GM10266 (cell line): ENCODE measurements around the gene CAMK2G.
A peak's percentile ranks its signal among the peaks of the same experiment; 100 is the strongest.

Experiments
- DNase-seq: peaks from one replicate; pipeline ENCODE4 v3.0.0; 2012; ENCODE audit errors: extremely low spot score
- TF ChIP-seq, protein P1 (sequence below): IDR thresholded peaks from 2 replicates; pipeline ENCODE4 v1.5.1; 2012; ENCODE audit warnings: mild to moderate bottlenecking, low read depth; ENCODE audit not compliant: control insufficient read depth, insufficient read depth; ENCODE audit errors: missing control alignments

The CAMK2G gene

DNA sequence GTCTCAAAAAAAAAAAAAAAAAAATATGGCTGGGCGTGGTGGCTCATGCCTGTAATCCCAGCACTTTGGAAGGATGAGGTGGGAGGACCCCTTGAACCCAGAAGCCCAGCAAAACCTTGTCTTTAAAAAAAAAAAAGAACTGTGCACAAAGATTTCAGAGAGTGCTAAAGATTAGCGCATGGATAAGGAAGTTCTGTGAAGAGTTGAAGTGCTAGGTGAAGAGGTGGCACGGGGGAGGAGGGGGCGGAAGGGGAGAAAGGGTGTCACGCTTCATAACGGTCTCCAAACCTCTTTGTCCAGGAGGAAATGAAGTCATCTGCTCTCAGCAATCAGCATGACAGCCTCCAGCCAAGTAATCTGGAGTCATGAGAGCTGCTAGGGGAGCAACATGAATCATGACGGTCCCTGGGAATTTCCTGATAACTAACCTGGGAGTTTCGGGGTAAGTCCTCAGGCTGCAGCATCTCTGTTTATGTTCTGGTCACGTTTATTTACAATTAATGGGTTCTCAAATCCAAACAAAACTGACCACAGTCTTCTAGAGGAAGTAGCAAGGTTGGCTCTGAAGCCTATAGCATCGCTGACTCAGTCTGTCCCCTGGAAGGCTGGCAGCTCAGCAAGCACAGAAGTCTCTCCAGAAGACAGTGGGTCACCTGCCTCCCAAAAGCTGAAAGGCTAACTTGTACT lies 34.6 kb upstream of the CAMK2G start:
- TF ChIP-seq, protein P1, sequence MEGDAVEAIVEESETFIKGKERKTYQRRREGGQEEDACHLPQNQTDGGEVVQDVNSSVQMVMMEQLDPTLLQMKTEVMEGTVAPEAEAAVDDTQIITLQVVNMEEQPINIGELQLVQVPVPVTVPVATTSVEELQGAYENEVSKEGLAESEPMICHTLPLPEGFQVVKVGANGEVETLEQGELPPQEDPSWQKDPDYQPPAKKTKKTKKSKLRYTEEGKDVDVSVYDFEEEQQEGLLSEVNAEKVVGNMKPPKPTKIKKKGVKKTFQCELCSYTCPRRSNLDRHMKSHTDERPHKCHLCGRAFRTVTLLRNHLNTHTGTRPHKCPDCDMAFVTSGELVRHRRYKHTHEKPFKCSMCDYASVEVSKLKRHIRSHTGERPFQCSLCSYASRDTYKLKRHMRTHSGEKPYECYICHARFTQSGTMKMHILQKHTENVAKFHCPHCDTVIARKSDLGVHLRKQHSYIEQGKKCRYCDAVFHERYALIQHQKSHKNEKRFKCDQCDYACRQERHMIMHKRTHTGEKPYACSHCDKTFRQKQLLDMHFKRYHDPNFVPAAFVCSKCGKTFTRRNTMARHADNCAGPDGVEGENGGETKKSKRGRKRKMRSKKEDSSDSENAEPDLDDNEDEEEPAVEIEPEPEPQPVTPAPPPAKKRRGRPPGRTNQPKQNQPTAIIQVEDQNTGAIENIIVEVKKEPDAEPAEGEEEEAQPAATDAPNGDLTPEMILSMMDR, result no peak
- DNase-seq, result peak; percentile 74

DNA sequence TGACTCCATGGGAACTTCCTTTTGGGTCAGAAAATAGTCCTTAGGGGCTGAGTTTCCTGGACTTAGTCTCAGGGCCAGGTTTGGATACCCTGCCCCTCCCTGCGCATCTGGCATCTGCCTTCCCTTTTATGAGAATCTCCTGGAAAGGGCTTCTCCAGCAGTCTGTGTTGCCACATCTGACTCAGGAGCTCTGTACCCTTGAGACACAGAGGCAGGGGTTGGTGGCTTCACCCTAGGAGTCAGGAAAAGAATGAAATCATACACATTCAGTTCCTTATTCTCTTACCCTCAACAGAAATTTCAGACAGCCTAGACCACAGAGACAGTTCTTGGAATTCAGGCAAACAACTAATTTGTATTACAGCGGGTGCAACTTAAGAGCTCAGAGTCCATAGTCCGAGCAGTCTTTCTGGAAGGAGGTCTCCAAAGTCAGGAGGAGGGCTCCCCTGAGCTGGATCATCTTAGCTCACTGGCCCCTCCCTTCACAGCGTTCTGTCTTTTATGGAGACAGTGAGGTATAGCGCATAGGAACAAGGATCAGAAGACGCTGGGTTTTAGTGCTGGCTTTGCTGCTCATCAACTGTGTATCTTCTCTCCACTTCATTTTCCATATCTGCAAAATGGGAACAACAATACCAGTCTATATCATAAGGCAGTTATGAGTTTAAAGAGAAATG lies 33.6 kb upstream of the CAMK2G start:
- TF ChIP-seq, protein P1, result no peak
- no peak for DNase-seq

DNA sequence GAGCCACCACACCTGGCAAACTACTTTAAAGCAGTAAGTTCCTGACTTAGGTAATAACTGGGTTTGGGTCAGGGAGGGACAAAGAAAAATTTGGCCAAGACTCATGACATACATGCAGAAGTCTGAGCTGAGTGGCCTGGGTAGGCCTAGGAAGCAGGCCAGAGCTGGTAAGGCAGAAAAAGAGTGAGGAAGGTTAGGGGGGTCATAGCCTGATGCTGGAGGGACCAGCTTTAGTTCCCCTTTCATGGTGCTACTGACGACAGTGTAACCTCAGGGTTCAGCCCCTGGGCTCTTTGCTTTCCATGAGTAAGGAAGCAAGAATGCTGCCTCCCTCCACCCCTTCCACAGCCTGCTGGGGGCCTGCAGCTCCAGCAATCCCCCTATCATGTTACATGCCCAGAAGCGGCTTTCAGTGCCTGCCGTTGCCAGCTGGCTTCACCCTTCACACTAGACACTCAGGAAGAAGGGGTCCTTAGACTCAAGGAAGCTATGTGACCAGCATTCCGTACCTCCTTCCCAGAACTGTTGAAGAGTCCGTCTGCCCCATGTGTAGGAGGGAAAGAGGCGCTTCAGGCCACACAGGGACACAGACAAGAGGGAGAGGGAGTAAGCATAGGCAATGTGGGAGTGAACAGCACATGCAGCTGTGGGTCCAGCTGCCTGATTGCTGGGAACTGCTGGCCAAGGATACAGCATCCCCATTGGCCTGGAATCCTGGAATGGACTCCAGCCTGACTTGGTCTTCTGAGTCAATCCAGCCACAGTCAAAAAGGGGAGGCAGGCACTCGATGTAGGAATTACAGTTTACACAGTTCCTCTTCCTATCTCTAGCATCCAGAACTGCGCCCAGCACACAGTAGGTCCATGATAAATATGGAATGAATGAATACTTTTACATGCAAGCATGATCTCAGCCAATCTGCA lies 32.4 kb upstream of the CAMK2G start:
- DNase-seq, result no peak
- TF ChIP-seq, protein P1, result no peak

DNA sequence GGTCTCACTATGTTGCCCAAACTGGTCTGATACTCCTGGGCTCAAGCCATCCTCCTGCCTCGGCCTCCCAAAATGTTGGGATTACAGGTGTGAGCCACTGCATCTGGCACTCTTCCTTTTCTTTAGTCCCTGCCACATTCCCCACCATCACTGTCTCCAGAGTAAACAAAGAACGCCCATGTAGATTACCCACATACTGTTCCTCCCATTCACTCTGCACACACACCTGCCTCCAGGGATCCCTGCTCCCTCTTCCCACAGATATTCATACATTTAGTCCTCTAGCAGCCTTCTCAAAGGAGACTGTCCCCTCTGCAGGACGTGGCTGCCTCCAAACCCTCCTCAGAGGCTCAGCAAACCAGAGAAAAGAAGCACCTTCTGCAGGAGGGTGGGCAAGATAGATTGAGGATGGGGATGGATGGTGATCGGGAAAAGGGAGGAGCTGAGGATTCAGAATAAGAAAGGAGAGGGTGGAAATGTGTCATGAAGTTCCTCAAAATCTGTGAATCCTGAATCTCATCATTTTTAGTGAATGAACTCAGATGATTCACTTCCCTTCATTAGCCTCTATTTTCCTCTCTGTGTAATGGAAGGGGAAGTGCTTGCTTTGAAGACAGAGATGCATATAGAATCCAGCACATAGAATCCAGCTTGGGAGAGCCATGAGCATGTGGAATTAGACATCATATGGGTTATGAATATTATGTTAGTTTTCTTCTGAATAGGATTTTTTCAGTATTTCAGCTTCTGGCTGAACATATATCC lies 31.1 kb upstream of the CAMK2G start:
- TF ChIP-seq, protein P1, result no peak
- DNase-seq, result no peak

DNA sequence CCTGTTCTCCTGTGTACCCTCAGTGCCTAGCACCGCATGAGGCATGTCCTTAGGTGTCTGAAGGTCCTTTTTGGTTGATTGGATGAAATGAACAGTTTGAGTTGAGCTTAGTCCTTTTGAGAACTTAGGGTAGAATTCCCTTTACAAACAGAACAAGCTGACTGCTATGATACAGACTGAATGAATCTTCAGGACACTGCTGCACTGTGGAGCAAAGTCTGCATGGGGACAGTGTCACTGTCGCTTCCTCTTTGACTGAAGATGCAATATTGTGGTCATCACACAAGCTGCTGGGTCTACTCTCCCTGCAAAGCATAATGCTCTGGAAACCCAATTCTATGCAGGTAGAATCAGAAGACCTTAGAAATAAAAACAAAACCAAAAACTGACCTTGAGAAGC lies 28.0 kb upstream of the CAMK2G start:
- TF ChIP-seq, protein P1, result no peak
- DNase-seq, result no peak

DNA sequence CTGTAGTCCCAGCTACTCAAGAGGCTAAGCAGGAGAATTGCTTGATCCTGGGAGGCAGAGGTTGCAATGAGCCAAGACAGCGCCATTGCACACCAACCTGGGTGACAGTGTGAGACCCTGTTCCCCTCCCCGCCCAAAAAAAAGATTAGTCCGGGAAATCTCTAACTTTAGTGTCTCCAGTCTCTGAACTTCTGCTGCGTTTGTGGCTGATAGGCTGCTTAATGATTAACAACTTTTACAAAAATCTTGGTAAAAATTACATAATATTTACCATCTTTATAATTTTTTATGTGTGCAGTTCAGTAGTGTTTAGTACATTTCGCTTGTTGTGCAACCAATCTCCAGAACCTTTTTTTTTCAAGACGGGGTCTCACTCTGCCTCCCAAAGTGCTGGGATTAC lies 26.9 kb upstream of the CAMK2G start:
- TF ChIP-seq, protein P1, result no peak
- no peak for DNase-seq
